HG03175 (cell line): ENCODE measurements around the gene CYFIP2.

ENCODE experiments used
- ATAC-seq: cut with Tn5 transposase; IDR thresholded peaks from one replicate; pipeline ENCODE4 v1.9.1; 2021; ENCODE audit warnings: mild to moderate bottlenecking, moderate library complexity; ENCODE audit not compliant: unreplicated experiment

CYFIP2 gene

GRCh38 chr5:157312492-157312891 is 46.6 kb downstream of the CYFIP2 start:
- peak; percentile 92 for ATAC-seq

- no peak for ATAC-seq
Observed at GRCh38 chr5:157322581-157322980, 56.7 kb downstream of the CYFIP2 start.

DNA sequence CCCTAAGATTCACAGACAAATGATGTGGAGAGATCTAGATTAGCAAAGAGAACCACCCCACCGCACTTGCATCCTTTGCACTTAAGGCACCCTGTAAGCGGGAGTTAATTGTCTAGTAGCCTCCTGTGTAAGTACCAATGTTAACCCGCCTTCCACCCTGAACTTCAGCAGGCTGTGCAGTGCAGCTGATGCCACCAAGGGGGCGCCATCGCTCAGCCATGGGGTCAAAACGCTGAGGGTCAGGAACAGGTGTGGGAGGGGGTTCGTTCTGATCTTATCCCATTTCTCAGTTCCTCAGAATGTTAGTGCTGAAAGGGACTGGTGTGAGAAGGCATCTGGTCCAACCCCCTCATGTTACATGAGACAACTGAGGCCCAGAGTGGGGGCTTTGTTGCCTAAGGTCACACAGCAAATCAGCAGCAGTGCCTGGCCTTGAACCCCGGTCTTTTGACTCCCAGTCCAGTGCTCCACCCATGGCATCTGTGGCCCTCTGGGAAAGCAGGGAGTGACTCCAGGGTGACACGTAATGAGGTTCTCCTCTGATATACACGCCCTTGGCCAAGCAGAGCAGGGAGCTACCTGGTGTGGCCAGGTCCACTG is 57.3 kb downstream of the CYFIP2 start:
- no peak for ATAC-seq

DNA sequence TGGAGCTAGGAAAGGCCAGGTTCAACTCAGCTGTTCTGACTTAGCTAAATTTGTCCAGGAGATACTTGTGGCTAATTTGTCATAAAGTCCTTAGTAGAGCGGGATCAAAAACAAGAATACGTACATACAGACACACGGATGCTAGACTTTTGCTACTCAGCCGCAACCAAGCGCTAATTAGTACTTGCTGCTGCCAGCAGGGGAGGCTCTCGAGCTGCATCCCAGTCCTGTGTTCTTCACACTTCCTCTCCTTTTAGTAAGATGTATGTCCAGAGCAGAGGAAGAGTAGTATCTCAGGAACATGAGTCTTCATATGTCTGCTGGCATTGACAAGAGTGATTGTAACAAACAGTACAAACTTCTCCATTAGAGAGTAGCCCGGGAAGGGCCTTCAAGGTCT is 58.3 kb downstream of the CYFIP2 start:
- ATAC-seq: no peak

GRCh38 chr5:157326440-157327005 is 60.6 kb downstream of the CYFIP2 start:
- ATAC-seq: no peak

DNA sequence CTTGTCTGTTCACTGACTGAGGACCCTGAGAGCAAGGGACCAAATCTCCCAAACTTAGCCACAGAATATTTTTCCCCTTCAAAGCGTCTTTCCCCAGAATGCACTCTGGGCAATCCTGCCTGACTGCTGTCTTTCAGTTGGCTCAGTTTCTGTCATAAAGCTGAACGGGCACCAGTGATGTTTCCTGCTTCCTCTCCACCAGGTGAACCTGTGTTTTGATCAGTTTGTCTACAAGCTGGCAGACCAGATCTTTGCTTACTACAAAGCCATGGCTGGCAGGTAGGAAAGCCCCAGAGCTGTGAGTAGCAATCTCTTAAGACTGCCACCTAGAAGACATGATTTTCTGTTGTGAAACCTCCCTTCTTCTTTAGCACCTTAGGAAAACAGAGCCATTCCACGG is 61.8 kb downstream of the CYFIP2 start:
- no peak for ATAC-seq

GRCh38 chr5:157328277-157328912 is 62.5 kb downstream of the CYFIP2 start:
- ATAC-seq: peak; percentile 97

GRCh38 chr5:157331807-157332206 is 65.9 kb downstream of the CYFIP2 start:
- no peak for ATAC-seq

DNA sequence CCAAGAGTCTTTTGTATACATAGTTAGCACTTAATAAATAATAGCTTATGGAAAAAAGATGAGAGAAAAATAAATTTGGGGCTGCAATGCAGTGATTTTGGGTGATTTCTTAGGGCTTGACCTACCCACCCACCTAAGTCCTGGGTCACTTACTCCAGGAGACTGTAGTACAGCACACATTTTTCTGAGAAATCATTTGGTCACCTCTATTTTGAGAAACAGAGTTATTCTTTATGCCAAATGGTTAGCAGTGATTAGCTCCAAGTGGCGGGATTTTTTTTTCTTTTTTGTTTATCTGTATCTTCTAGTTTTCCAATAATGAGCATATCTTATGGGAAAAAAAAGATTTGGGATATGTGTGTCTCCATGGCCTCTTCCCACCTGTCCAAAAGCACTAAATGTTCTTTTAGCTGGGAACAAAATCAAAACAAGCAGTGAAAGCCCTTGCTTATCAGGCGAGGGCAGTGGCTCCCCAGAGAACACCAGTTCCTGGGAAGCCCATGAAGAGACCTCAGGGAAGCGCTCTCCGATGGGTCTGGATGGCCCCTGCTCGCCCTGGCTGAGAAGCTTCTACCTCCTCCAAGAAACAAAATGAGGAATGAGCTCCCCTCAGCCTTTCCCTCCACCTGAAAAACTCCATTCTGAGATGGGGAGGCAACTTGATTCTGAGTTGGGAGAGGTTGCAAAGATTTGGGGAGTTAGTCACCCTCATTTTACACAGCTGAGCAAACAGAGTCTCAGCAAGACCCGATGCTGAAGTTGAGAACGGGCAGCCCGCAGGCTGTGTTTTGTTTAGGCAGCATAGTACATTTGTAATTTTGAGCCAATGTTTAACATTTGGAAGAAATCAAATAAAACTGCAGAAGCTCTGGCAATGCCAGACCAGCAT is 69.9 kb downstream of the CYFIP2 start:
- no peak for ATAC-seq

DNA sequence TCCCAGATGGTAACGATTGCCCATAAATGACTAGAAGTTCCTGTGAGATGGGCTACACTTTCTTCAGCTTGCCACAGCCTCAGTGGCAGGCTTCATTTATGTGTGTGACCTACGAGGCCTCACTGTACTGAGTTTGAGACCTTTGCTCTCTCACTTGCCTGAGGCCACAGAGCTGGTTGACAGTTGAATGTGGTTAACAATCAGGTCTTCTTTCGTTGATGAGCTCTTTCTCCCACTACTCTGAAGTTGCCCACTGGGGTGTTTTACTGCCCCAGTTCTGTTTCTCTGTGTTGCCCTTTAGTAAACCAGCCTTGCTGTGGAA is 70.5 kb downstream of the CYFIP2 start:
- no peak for ATAC-seq

- ATAC-seq: no peak
Observed at GRCh38 chr5:157339409-157339808, 73.5 kb downstream of the CYFIP2 start.

DNA sequence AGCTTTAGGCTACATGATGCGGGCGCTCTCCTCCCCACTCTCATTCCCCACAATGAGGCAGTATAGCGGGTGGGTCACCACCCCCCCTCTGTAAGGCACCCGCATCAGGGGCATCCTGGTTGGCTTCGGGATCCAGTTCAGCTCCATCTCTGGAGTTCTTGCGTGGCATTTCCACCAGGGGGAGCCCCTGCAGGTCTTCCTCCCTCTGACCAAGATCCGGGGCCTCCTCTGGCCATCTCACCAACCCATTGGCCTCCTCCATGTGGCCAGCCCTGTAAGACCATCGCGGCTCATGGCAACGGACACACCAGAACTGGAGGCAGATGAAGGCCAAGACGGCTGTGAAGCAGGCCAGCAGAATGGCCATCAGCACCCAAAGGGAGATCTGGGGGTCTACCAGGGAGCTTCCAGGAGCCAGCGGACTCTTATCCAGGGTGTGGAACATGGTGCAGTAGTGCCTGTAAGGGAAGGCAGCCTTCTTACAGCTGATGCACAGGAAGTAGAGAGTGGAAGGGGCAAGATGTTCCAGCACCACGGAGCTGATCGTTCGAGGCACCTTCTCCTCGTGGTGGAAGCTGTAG is 77.0 kb downstream of the CYFIP2 start:
- peak; percentile 45 for ATAC-seq

GRCh38 chr5:157343842-157344790 is 78.2 kb downstream of the CYFIP2 start:
- ATAC-seq: no peak

GRCh38 chr5:157345067-157345466 is 79.1 kb downstream of the CYFIP2 start:
- ATAC-seq: no peak

- ATAC-seq: no peak
Observed at GRCh38 chr5:157345485-157345884, 79.6 kb downstream of the CYFIP2 start.

- no peak for ATAC-seq
Observed at GRCh38 chr5:157347301-157348048, 81.6 kb downstream of the CYFIP2 start.

DNA sequence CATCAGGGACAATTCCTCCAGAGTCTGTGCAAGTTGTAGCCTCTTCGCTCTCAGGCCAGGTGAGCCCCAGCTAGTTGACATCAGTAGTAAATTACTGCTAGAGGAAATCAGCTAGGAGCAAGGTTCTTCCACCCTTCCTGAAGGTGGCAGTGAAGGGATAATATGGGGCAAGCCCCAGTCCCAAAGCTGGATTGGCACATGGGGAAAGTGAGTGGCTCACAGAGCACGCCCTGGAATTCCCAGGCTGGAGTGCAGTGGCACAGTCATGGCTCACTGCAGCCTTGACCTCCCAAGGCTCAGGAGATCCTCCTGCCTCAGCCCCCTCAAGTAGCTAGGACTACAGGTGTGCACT is 82.1 kb downstream of the CYFIP2 start:
- no peak for ATAC-seq

DNA sequence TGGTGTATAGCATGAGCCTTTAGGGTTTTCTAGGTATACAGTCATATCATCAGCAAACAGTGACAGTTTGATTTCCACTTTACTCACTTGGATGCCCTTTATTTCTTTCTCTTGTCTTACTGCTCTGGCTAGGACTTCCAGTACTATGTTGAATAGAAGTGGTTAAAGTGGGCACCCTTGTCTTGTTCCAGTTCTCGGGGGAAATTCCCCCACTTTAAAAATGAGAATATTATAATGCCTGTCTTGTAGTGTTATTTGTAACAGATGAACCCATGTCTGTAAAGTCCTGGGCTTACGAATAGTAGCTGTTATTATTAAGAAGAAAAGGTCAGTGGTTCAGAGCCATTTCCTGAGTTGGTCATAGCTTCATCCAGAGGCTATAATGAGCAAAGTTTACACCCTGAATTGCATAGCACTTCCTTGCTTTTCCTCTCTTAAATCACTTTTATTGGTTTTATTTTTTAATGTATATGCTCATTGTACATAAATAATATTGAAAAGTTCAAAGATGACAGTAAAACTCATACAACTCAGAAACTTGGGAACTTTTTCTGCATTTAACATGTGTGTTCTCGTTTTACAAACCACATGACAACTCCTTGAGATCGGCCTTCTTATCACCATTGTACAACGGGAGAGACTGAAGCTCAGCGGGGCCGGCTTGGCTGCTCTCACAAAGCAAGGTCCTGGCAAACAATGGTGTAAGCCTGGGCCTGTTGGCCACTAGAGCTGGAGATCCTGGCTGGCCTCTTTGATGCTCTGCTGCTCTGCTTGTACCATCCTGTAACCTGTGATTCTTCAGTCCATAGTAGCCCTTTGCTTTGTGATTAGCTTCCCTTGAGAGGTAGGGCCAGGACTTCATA is 85.2 kb downstream of the CYFIP2 start:
- no peak for ATAC-seq

- no peak for ATAC-seq
Observed at GRCh38 chr5:157351802-157352092, 85.8 kb downstream of the CYFIP2 start.
